ENCODE results near the gene MRM2.

The MRM2 gene

DNA sequence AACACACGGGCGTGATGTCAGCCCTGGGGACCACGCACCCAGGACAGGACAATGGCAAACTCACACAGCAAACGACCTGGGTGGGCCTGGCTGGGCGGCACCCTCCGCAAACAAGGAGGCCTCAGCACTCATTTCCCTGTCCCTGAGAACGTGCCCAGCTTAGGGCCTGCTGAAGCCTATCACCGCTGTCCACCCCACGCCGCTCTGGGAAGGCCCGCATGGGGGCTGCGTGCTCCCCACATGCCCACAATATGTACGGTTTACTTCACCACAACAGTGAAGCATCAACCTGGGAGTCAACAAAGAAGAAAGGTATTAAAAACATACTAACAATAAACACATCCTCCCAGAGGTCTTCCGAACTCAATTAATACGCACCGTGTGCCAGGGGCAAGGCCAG is 21.5 kb downstream of the MRM2 start:
- Histone ChIP-seq H3K27ac (no peak overlapping the region), H3K4me3 (IDR thresholded peaks at IDR 0.05; ENCODE audit: insufficient read depth, low read depth, low read length) (no peak overlapping the region), H2AFZ (ENCODE audit: low read depth) (no peak overlapping the region), H3K36me3 (ENCODE audit: insufficient read depth) (peaks cover 12% of the 10 kb centered on the region; the same call in 1 of the 2 replicates), H3K4me2 (no peak overlapping the region), H3K27me3 (ENCODE audit: insufficient read depth, low read depth) (no peaks in the 10 kb centered on the region), H3K79me2 (ENCODE audit: insufficient read depth, low read depth) (no peaks in the 10 kb centered on the region; the same call in 1 of the 2 replicates), H3K4me1 (ENCODE audit: low read depth, poor library complexity, severe bottlenecking) (no peaks in the 10 kb centered on the region), H3K9ac (no peak overlapping the region), H4K20me1 (ENCODE audit: insufficient read depth) (no peaks in the 10 kb centered on the region)
- TF ChIP-seq, protein P1, sequence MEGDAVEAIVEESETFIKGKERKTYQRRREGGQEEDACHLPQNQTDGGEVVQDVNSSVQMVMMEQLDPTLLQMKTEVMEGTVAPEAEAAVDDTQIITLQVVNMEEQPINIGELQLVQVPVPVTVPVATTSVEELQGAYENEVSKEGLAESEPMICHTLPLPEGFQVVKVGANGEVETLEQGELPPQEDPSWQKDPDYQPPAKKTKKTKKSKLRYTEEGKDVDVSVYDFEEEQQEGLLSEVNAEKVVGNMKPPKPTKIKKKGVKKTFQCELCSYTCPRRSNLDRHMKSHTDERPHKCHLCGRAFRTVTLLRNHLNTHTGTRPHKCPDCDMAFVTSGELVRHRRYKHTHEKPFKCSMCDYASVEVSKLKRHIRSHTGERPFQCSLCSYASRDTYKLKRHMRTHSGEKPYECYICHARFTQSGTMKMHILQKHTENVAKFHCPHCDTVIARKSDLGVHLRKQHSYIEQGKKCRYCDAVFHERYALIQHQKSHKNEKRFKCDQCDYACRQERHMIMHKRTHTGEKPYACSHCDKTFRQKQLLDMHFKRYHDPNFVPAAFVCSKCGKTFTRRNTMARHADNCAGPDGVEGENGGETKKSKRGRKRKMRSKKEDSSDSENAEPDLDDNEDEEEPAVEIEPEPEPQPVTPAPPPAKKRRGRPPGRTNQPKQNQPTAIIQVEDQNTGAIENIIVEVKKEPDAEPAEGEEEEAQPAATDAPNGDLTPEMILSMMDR (conservative IDR thresholded peaks at IDR 0.05; ENCODE audit: low read depth, low read length): no peak

DNA sequence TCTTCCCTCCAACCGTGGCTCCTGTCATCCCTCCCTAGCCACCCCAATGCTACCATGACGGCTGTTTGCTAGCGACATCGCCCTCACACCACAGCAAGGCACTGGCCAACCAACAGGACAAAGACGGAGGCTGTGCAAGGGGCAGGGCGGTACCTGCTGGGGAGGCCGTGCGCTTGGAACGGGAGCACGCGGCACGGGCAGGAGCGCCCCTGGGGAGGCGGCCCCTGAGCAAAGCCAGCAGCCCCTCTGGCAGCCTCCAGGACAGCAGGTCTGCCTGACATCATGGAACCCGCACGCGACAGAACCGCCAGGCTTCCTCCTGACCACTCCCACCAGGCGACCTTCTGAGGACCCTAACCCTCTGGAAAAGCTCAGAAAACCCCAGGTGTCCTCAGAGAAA is 22.0 kb downstream of the MRM2 start:
- H4K20me1 ChIP-seq (ENCODE audit: insufficient read depth): no peaks in the 10 kb centered on the region

DNA sequence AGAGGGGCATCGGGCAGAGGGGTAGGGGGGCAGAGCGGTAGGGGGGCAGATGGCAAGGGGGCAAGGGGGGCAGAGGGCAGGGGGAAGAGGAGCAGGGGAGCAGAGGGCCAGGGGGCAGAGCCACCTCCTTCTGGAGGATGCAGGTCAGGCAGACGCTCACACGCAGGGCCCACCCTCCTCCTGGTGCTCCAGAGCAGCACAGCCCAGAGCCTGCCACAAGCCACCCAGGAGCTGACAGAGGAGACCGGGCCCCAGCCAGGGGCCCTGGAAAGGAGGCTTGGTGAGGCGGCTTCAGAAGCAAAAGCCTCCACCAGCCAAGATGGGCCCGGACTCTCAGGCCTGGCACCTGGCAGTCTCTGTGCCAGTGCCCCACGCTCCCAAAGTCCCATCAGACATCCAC is 22.4 kb downstream of the MRM2 start:
- Histone ChIP-seq H2AFZ (ENCODE audit: low read depth) (no peak overlapping the region), H3K4me1 (ENCODE audit: low read depth, poor library complexity, severe bottlenecking) (no peaks in the 10 kb centered on the region), H3K27me3 (ENCODE audit: insufficient read depth, low read depth) (no peaks in the 10 kb centered on the region), H3K9ac (no peak overlapping the region), H3K36me3 (ENCODE audit: insufficient read depth) (peaks cover 12% of the 10 kb centered on the region; the same call in 1 of the 2 replicates), H4K20me1 (ENCODE audit: insufficient read depth) (no peaks in the 10 kb centered on the region), H3K4me2 (no peak overlapping the region), H3K4me3 (IDR thresholded peaks at IDR 0.05; ENCODE audit: insufficient read depth, low read depth, low read length) (no peak overlapping the region), H3K79me2 (ENCODE audit: insufficient read depth, low read depth) (no peaks in the 10 kb centered on the region; the same call in 1 of the 2 replicates), H3K27ac (no peak overlapping the region)
- TF ChIP-seq, protein P1 (conservative IDR thresholded peaks at IDR 0.05; ENCODE audit: low read depth, low read length): no peak

More for the DNA sequence above, 22.0 kb downstream of the MRM2 start:
- Histone ChIP-seq H3K4me1 (ENCODE audit: low read depth, poor library complexity, severe bottlenecking) (no peaks in the 10 kb centered on the region), H3K36me3 (ENCODE audit: insufficient read depth) (peaks cover 12% of the 10 kb centered on the region; the same call in 1 of the 2 replicates), H2AFZ (ENCODE audit: low read depth) (no peak overlapping the region), H3K27ac (no peak overlapping the region), H3K27me3 (ENCODE audit: insufficient read depth, low read depth) (no peaks in the 10 kb centered on the region), H3K79me2 (ENCODE audit: insufficient read depth, low read depth) (no peaks in the 10 kb centered on the region; the same call in 1 of the 2 replicates), H3K4me2 (no peak overlapping the region), H3K9ac (no peak overlapping the region), H3K4me3 (IDR thresholded peaks at IDR 0.05; ENCODE audit: insufficient read depth, low read depth, low read length) (no peak overlapping the region)
- TF ChIP-seq, protein P1 (conservative IDR thresholded peaks at IDR 0.05; ENCODE audit: low read depth, low read length): no peak

DNA sequence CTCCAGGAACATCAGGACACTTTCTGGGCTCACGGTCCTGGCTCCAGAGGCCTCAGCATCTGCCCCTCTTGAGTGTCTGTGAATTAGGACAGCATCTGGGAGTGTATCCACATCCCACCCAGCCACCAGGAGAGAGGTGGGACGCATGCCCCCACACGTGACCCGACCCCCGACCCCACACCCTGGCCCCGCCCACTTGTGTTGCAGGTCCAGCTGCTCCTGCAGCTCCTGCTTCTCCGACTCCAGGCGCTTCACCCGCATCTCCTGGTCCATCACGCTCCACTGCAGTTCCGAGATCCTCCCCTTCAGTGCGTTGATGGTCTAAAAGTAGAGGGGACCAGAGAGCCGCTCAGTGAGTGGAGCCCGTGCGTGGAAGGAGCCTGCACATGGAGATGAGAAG is 22.9 kb downstream of the MRM2 start:
- Histone ChIP-seq H3K27ac (no peak overlapping the region), H3K27me3 (ENCODE audit: insufficient read depth, low read depth) (no peaks in the 10 kb centered on the region), H3K4me1 (ENCODE audit: low read depth, poor library complexity, severe bottlenecking) (no peaks in the 10 kb centered on the region), H4K20me1 (ENCODE audit: insufficient read depth) (no peaks in the 10 kb centered on the region), H3K4me3 (IDR thresholded peaks at IDR 0.05; ENCODE audit: insufficient read depth, low read depth, low read length) (no peak overlapping the region), H3K4me2 (no peak overlapping the region), H2AFZ (ENCODE audit: low read depth) (no peak overlapping the region), H3K36me3 (ENCODE audit: insufficient read depth) (peaks cover 12% of the 10 kb centered on the region; the same call in 1 of the 2 replicates), H3K79me2 (ENCODE audit: insufficient read depth, low read depth) (no peaks in the 10 kb centered on the region; the same call in 1 of the 2 replicates), H3K9ac (no peak overlapping the region)
- TF ChIP-seq, protein P1 (conservative IDR thresholded peaks at IDR 0.05; ENCODE audit: low read depth, low read length): no peak

Measured in KMS-11 (cell line).